Heart left ventricle (tissue), 16 donors: ENCODE data around the gene TEP1. TPM values are rescaled to one million over a fixed set of nuclear protein-coding genes. Genes with fewer than 3 reads are reported as not detected.

ENCODE experiments used
- ATAC-seq, 4 donors: fragments of 200-7000 bp; cut with Tn5 transposase; one replicate each; pipeline ENCODE4 v1.9.1; 2020 to 2022; ENCODE audit warnings: moderate library complexity in 4 of 4, mild to moderate bottlenecking in 3 of 4, moderate number of reproducible peaks in 1 of 4
- DNase-seq, 5 donors: peaks; one replicate each; pipeline ENCODE4 v3.0.0-alpha.2; 2020
- H3K27ac ChIP-seq, 12 donors: fragments of 200-600 bp; sonication (generic) in 4 of 12; one replicate each; pipeline versions ENCODE4 v1.5.0 to v1.8.0; 2016 to 2022; ENCODE audit warnings: mild to moderate bottlenecking in 2 of 12
- H3K27me3 ChIP-seq, 9 donors: fragments of 200-600 bp; sonication (generic) in 2 of 9; one replicate each; pipeline versions ENCODE4 v1.5.1 to v1.8.0; 2016 to 2022; ENCODE audit warnings: mild to moderate bottlenecking in 3 of 9
- H3K36me3 ChIP-seq, 9 donors: fragments of 200-600 bp; sonication (generic) in 2 of 9; one replicate each; pipeline versions ENCODE4 v1.5.0 to v1.8.0; 2018 to 2022; ENCODE audit warnings: mild to moderate bottlenecking in 2 of 9
- H3K4me1 ChIP-seq, 12 donors: fragments of 200-600 bp; sonication (generic) in 4 of 12; one replicate each; pipeline versions ENCODE4 v1.5.0 to v1.8.0; 2016 to 2022; ENCODE audit warnings: mild to moderate bottlenecking in 3 of 12
- H3K4me3 ChIP-seq, 12 donors: fragments of 200-600 bp; sonication (generic) in 4 of 12; one replicate each; pipeline versions ENCODE4 v1.5.0 to v1.8.0; 2017 to 2022; ENCODE audit warnings: mild to moderate bottlenecking in 9 of 12, moderate library complexity in 4 of 12
- H3K9me3 ChIP-seq, 12 donors: fragments of 200-600 bp; sonication (generic) in 4 of 12; one replicate each; pipeline versions ENCODE4 v1.5.0 to v1.8.0; 2016 to 2022; ENCODE audit warnings: mild to moderate bottlenecking in 1 of 12
- POLR2A ChIP-seq, 2 donors: fragments of 450-650 bp; IDR thresholded peaks; one replicate each; pipeline ENCODE4 v1.6.1; 2017; ENCODE audit warnings: antibody characterized with exemption in 2 of 2, mild to moderate bottlenecking in 2 of 2, moderate library complexity in 2 of 2
- WGBS, 4 donors: extraction: QIAGEN DNeasy Blood & Tissue Kit in 2 of 4; methylation state at CpG; one replicate each; pipeline versions ENCODE4 v1.1.5 to v1.1.7; 2013 to 2018; 5-methylcytosine and 5-hydroxymethylcytosine counted together
- intact Hi-C, 10 donors: fragments of 100-400 bp; cut with DNase I; formaldehyde crosslinking; loops; one replicate each; pipeline versions ENCODE4 v1.11.1 to v1.14.2; 2022
- polyA plus RNA-seq, 2 donors: library from polyadenylated mRNA; stranded (reverse); fragments of 200-250 nt; gene quantifications; one replicate each; pipeline ENCODE4 v1.2.3, GENCODE V29; 2013
- total RNA-seq, 9 donors: library from RNA; depleted of rRNA in 2 of 9; stranded (reverse); fragments of >200 nt in 2 of 9; fragmentation: NEBNext Ultra II Directional in 3 of 9; extraction: Animal tissue kit (Norgen Biotek cat#: 25700) in 3 of 9; gene quantifications; one replicate each; pipeline versions ENCODE4 v1.1.0 to v1.2.4, GENCODE V29; 2016 to 2023
- TF ChIP-seq, protein P1 (sequence below), 12 donors: fragments of 200-600 bp; sonication (generic) in 4 of 12; IDR thresholded peaks; one replicate each; pipeline versions ENCODE4 v1.5.0 to v1.8.0; 2018 to 2022; ENCODE audit warnings: antibody characterized with exemption in 12 of 12, mild to moderate bottlenecking in 5 of 12
- donor health status: ischemic (EF 13 %, LVEDD 7.1; RV severe dilation, severe dysfunction).
- donor health status: healthy with polysubstance abuse.
- donor health status: DM: no; HTN: yes; CAD: no.
- donor health status: DM: no; HTN: no; CAD: no.
- donor health status: ischemic (EF 25% LVEDD 6.9; RV normal size, moderate dysfunction).
- donor health status: ischemic (EF 25% LVEDD 5.7; RV mildly dilated, moderate dysfunction).
- donor health status: healthy.
- donor health status: DM: yes; HTN: yes; CAD: no.
- donor health status: ischemic (EF 35%, LVEDD 5.7; RV mildly dilated, moderate dysfunction).
- donor health status: nonischemic (EF 11% LVEDD 7.7; RV severe dilation, severe dysfunction).
- donor health status: DM: yes; HTN: yes; CAD: no.
- donor health status: PGD.
- donor health status: ischemic (EF 29% LVEDD 5.4; RV normal size, mild dysfunction).
- donor health status: nonischemic (EF 23%, LVEDD 6.1; RV moderate dilation, normal function).

TEP1 gene
- total and polyA plus RNA-seq, 11 donors: 4.1 to 31.3 (median 9.7) TPM

DNA sequence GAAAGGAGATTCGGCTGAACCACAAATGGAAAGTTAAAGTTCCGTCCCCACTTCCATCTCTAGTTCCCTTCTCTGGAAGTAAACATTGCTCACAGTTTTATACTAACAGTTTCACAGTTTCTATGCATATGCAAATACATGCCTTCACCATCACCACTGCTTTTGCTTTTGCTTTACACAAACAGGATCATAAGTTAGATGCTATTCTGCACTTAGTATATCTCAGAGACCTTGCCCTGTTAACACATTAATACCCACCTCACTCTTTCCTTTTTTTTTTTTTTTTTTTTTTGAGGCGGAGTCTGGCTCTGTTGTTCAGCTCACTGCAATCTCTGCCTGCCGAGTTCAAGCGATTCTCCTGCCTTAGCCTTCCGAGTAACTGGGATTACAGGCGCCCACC is 890 bp downstream of the TEP1 start:
- TF ChIP-seq, protein P1, sequence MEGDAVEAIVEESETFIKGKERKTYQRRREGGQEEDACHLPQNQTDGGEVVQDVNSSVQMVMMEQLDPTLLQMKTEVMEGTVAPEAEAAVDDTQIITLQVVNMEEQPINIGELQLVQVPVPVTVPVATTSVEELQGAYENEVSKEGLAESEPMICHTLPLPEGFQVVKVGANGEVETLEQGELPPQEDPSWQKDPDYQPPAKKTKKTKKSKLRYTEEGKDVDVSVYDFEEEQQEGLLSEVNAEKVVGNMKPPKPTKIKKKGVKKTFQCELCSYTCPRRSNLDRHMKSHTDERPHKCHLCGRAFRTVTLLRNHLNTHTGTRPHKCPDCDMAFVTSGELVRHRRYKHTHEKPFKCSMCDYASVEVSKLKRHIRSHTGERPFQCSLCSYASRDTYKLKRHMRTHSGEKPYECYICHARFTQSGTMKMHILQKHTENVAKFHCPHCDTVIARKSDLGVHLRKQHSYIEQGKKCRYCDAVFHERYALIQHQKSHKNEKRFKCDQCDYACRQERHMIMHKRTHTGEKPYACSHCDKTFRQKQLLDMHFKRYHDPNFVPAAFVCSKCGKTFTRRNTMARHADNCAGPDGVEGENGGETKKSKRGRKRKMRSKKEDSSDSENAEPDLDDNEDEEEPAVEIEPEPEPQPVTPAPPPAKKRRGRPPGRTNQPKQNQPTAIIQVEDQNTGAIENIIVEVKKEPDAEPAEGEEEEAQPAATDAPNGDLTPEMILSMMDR (IDR thresholded peaks at IDR 0.05): no peak
- no peak for TF ChIP-seq POLR2A (IDR thresholded peaks at IDR 0.05)
- ATAC-seq (peak in 2 of 4 donors; percentile 2 to 3), DNase-seq (no peak)
- Histone ChIP-seq H3K27ac (peak overlapping the region; percentile 79 to 98 (median 94)), H3K36me3 (peaks cover 0 to 18% (median 11%) of the 10 kb centered on the region in 9 donors), H3K4me3 (peak overlapping the region; percentile 58 to 98 (median 80)), H3K9me3 (no peaks in the 10 kb centered on the region), H3K4me1 (peaks cover 0 to 41% (median 9%) of the 10 kb centered on the region in 12 donors), H3K27me3 (no peaks in the 10 kb centered on the region)
- 4 to 7% (median 6%) methylated on average over 7 of the region's 7 CpGs for WGBS, 4 donors
- intact Hi-C loops: loop anchor here (2.0 to 10.0 kb wide), 11 partner anchors 40 to 272 kb away; partner anchors contain the start of genes RNASE4 (in 5 of the 10), APEX1 (in 4 of the 10), ANG (in 3 of the 10) and OSGEP (in 3 of the 10)

DNA sequence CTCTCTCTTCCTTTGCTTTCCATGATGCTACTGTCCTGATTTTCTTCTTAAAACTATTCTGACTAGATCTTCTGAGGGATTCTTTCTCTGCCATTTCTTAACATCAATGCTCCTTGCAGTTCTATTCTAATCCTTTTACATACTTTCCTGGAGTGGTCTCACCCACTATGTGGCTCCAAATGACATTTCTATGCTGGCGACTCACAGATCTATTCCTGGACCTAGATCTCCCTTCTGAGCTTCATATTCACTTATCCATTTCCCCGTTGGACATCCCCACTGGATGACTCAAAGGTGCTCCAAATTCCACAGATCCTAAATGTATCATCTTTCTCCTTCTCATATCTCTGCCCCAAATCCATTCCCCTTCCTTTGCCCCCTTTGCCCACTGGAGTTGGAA is 4.1 kb downstream of the TEP1 start:
- WGBS, 4 donors: 44 to 61% (median 58%) methylated on average over 2 of the region's 2 CpGs
- H3K36me3 ChIP-seq: peaks cover 0 to 50% (median 43%) of the 10 kb centered on the region in 9 donors
- H3K9me3 ChIP-seq: no peaks in the 10 kb centered on the region
- H3K4me3 ChIP-seq: no peak overlapping the region
- ATAC-seq (no peak), DNase-seq (no peak)
- H3K27ac ChIP-seq: no peak overlapping the region
- H3K4me1 ChIP-seq: peaks cover 0 to 30% (median 9%) of the 10 kb centered on the region in 12 donors
- intact Hi-C loops: loop anchor here in 1 of 10 donors (5.0 kb wide), 1 partner anchor 57 kb away; no protein-coding TSS in a partner anchor
- no peaks in the 10 kb centered on the region for H3K27me3 ChIP-seq
- no peak for TF ChIP-seq POLR2A (IDR thresholded peaks at IDR 0.05)
- TF ChIP-seq, protein P1 (IDR thresholded peaks at IDR 0.05): no peak

DNA sequence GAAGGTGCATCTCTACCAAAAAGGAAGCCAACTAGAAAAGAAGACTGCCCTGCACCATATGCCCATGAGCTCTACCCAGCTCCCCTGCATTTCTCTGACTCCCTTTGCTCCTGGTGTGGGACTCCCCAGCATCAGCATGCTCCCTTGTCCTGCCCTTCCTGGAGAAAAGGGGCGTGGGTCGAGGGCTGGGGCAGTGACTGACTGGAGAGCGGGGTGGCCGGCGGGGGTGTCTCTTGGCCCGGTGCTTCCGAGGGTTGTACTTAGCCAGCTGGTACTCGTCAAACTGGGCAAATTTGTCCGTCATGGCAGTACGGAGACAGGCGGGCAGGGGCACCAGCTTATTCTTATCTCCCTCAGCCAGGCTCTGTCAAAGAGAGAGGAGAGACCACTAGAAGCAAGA is 9.8 kb downstream of the TEP1 start:
- peaks cover 0 to 100% (median 97%) of the 10 kb centered on the region in 9 donors for H3K36me3 ChIP-seq
- no peak for ATAC-seq

DNA sequence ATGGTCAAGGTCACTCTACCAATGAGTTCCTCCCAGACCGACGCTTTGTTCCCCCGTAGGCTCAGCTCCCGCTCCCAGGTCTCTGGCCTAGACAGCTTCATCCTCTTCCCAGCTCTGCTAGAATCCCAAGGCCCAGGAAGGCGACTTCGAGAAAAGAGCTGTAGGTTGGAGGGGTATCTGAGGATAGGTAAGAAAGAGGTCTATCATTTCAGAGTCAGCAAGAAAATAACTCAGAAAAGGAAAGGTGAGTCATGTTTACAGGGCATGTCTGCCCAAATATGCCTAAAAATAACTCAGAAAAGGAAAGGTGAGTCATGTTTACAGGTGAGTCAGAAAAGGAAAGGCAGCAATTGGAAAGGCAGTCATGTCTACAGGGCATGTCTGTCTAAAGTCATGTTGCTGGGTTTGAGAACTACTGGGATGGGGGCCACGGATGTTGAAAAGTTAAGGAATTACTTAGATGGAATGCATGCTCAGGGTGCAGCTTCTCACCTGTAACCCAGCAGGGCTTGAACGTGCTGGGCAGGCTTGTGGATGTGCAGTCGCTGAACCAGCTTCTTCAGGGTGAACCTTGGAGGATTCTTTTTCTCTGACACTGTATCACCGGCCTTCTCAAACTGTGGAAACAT is 12.2 kb downstream of the TEP1 start:
- intact Hi-C loops: no loop called here
- DNase-seq (no peak), ATAC-seq (no peak)
- no peak overlapping the region for H3K4me3 ChIP-seq
- H3K36me3 ChIP-seq: peaks cover 0 to 100% (median 97%) of the 10 kb centered on the region in 9 donors
- H3K4me1 ChIP-seq: no peaks in the 10 kb centered on the region
- no peak overlapping the region for H3K27ac ChIP-seq
- H3K9me3 ChIP-seq: no peaks in the 10 kb centered on the region
- no peak for TF ChIP-seq POLR2A (IDR thresholded peaks at IDR 0.05)
- TF ChIP-seq, protein P1 (IDR thresholded peaks at IDR 0.05): no peak
- no peaks in the 10 kb centered on the region for H3K27me3 ChIP-seq
- 92 to 96% (median 94%) methylated on average over 10 of the region's 10 CpGs for WGBS, 4 donors

More for the DNA sequence above, 9.8 kb downstream of the TEP1 start:
- WGBS, 4 donors: 84 to 90% (median 88%) methylated on average over 3 to 11 of the region's 11 CpGs
- TF ChIP-seq POLR2A (IDR thresholded peaks at IDR 0.05): no peak
- TF ChIP-seq, protein P1 (IDR thresholded peaks at IDR 0.05): no peak
- Histone ChIP-seq H3K9me3 (no peaks in the 10 kb centered on the region), H3K4me3 (no peak overlapping the region), H3K4me1 (no peaks in the 10 kb centered on the region), H3K27ac (no peak overlapping the region), H3K27me3 (no peaks in the 10 kb centered on the region)
- no peak for DNase-seq
- intact Hi-C loops: no loop called here
